Renal cortical epithelial cell (primary cell): Measurements from ENCODE around the gene XAB2. TPM values are rescaled to one million over a fixed set of nuclear protein-coding genes. Genes with fewer than 3 reads are reported as not detected.
"Not testable (repeated sequence)": the region's sequence is repeated elsewhere in the genome, so short reads cannot be mapped to it uniquely, and the experiment has no call there.

ENCODE experiments used
- DNase-seq: peaks from one replicate; pipeline ENCODE4 v3.0.0-alpha.2; 2011; ENCODE audit warnings: low read depth
- total RNA-seq: library from RNA; depleted of rRNA; stranded (reverse); fragments of >200 nt; gene quantifications from 2 replicates; pipeline ENCODE4 v1.2.3, GENCODE V29; 2014

XAB2 gene
- total RNA-seq, 1 donor from 2014 or later: 52.3 TPM

- no peak for DNase-seq
These were observed 19.1 kb upstream of the XAB2 start for GRCh38 chr19:7648265-7649014.

- no peak for DNase-seq
These were observed 17.8 kb upstream of the XAB2 start for GRCh38 chr19:7647156-7647555.

GRCh38 chr19:7646426-7646700, 17.0 kb upstream of the XAB2 start:
- no peak for DNase-seq

GRCh38 chr19:7645656-7646425, 16.5 kb upstream of the XAB2 start:
- no peak for DNase-seq

- no peak for DNase-seq
These were observed 15.8 kb upstream of the XAB2 start for GRCh38 chr19:7645163-7645562.

- no peak for DNase-seq
These were observed 15.2 kb upstream of the XAB2 start for GRCh38 chr19:7644550-7644877.

- DNase-seq: not testable (repeated sequence)
These were observed 14.5 kb upstream of the XAB2 start for GRCh38 chr19:7643629-7644549.

- DNase-seq: no peak
These were observed 13.7 kb upstream of the XAB2 start for GRCh38 chr19:7643031-7643415.

GRCh38 chr19:7642295-7643030, 13.1 kb upstream of the XAB2 start:
- DNase-seq: no peak

- no peak for DNase-seq
These were observed 12.2 kb upstream of the XAB2 start for GRCh38 chr19:7641290-7642276.

GRCh38 chr19:7640803-7641202, 11.5 kb upstream of the XAB2 start:
- DNase-seq: no peak

GRCh38 chr19:7639863-7640348, 10.6 kb upstream of the XAB2 start:
- DNase-seq: no peak

GRCh38 chr19:7638802-7639465, 9.6 kb upstream of the XAB2 start:
- DNase-seq: no peak

GRCh38 chr19:7637374-7638256, 8.3 kb upstream of the XAB2 start:
- DNase-seq: no peak

- peak; percentile 19 for DNase-seq
These were observed 7.5 kb upstream of the XAB2 start, which contains the start of gene STXBP2 for GRCh38 chr19:7636691-7637373. STXBP2 (plus strand) TSS chr19:7637110; CDS start chr19:7637150, 40 bp downstream.

- DNase-seq: no peak
These were observed 7.0 kb upstream of the XAB2 start for GRCh38 chr19:7636317-7636690.

GRCh38 chr19:7635670-7636069, 6.3 kb upstream of the XAB2 start:
- DNase-seq: no peak

- no peak for DNase-seq
These were observed 4.4 kb upstream of the XAB2 start, which contains the start of gene PCP2 for GRCh38 chr19:7633698-7634097. PCP2 (minus strand) TSS chr19:7633719; CDS start chr19:7633457, 262 bp downstream.
